Heart left ventricle (tissue), 16 donors: ENCODE data around the gene ADGRB3. TPM values are rescaled to one million over a fixed set of nuclear protein-coding genes. Genes with fewer than 3 reads are reported as not detected.

ENCODE experiments used
- ATAC-seq, 4 donors: fragments of 200-7000 bp; cut with Tn5 transposase; one replicate each; pipeline ENCODE4 v1.9.1; 2020 to 2022; ENCODE audit warnings: moderate library complexity in 4 of 4, mild to moderate bottlenecking in 3 of 4, moderate number of reproducible peaks in 1 of 4
- DNase-seq, 5 donors: peaks; one replicate each; pipeline ENCODE4 v3.0.0-alpha.2; 2020
- H3K27ac ChIP-seq, 12 donors: fragments of 200-600 bp; sonication (generic) in 4 of 12; one replicate each; pipeline versions ENCODE4 v1.5.0 to v1.8.0; 2016 to 2022; ENCODE audit warnings: mild to moderate bottlenecking in 2 of 12
- H3K27me3 ChIP-seq, 9 donors: fragments of 200-600 bp; sonication (generic) in 2 of 9; one replicate each; pipeline versions ENCODE4 v1.5.1 to v1.8.0; 2016 to 2022; ENCODE audit warnings: mild to moderate bottlenecking in 3 of 9
- H3K36me3 ChIP-seq, 9 donors: fragments of 200-600 bp; sonication (generic) in 2 of 9; one replicate each; pipeline versions ENCODE4 v1.5.0 to v1.8.0; 2018 to 2022; ENCODE audit warnings: mild to moderate bottlenecking in 2 of 9
- H3K4me1 ChIP-seq, 12 donors: fragments of 200-600 bp; sonication (generic) in 4 of 12; one replicate each; pipeline versions ENCODE4 v1.5.0 to v1.8.0; 2016 to 2022; ENCODE audit warnings: mild to moderate bottlenecking in 3 of 12
- H3K4me3 ChIP-seq, 12 donors: fragments of 200-600 bp; sonication (generic) in 4 of 12; one replicate each; pipeline versions ENCODE4 v1.5.0 to v1.8.0; 2017 to 2022; ENCODE audit warnings: mild to moderate bottlenecking in 9 of 12, moderate library complexity in 4 of 12
- H3K9me3 ChIP-seq, 12 donors: fragments of 200-600 bp; sonication (generic) in 4 of 12; one replicate each; pipeline versions ENCODE4 v1.5.0 to v1.8.0; 2016 to 2022; ENCODE audit warnings: mild to moderate bottlenecking in 1 of 12
- POLR2A ChIP-seq, 2 donors: fragments of 450-650 bp; IDR thresholded peaks; one replicate each; pipeline ENCODE4 v1.6.1; 2017; ENCODE audit warnings: antibody characterized with exemption in 2 of 2, mild to moderate bottlenecking in 2 of 2, moderate library complexity in 2 of 2
- WGBS, 4 donors: extraction: QIAGEN DNeasy Blood & Tissue Kit in 2 of 4; methylation state at CpG; one replicate each; pipeline versions ENCODE4 v1.1.5 to v1.1.7; 2013 to 2018; 5-methylcytosine and 5-hydroxymethylcytosine counted together
- intact Hi-C, 10 donors: fragments of 100-400 bp; cut with DNase I; formaldehyde crosslinking; loops; one replicate each; pipeline versions ENCODE4 v1.11.1 to v1.14.2; 2022
- polyA plus RNA-seq, 2 donors: library from polyadenylated mRNA; stranded (reverse); fragments of 200-250 nt; gene quantifications; one replicate each; pipeline ENCODE4 v1.2.3, GENCODE V29; 2013
- total RNA-seq, 9 donors: library from RNA; depleted of rRNA in 2 of 9; stranded (reverse); fragments of >200 nt in 2 of 9; fragmentation: NEBNext Ultra II Directional in 3 of 9; extraction: Animal tissue kit (Norgen Biotek cat#: 25700) in 3 of 9; gene quantifications; one replicate each; pipeline versions ENCODE4 v1.1.0 to v1.2.4, GENCODE V29; 2016 to 2023
- TF ChIP-seq, protein P1 (sequence below), 12 donors: fragments of 200-600 bp; sonication (generic) in 4 of 12; IDR thresholded peaks; one replicate each; pipeline versions ENCODE4 v1.5.0 to v1.8.0; 2018 to 2022; ENCODE audit warnings: antibody characterized with exemption in 12 of 12, mild to moderate bottlenecking in 5 of 12
- donor health status: ischemic (EF 13 %, LVEDD 7.1; RV severe dilation, severe dysfunction).
- donor health status: healthy with polysubstance abuse.
- donor health status: DM: no; HTN: yes; CAD: no.
- donor health status: DM: no; HTN: no; CAD: no.
- donor health status: ischemic (EF 25% LVEDD 6.9; RV normal size, moderate dysfunction).
- donor health status: ischemic (EF 25% LVEDD 5.7; RV mildly dilated, moderate dysfunction).
- donor health status: healthy.
- donor health status: DM: yes; HTN: yes; CAD: no.
- donor health status: ischemic (EF 35%, LVEDD 5.7; RV mildly dilated, moderate dysfunction).
- donor health status: nonischemic (EF 11% LVEDD 7.7; RV severe dilation, severe dysfunction).
- donor health status: DM: yes; HTN: yes; CAD: no.
- donor health status: PGD.
- donor health status: ischemic (EF 29% LVEDD 5.4; RV normal size, mild dysfunction).
- donor health status: nonischemic (EF 23%, LVEDD 6.1; RV moderate dilation, normal function).

Gene ADGRB3
- total and polyA plus RNA-seq, 11 donors, result 0.51 to 2.5 (median 1.1) TPM

DNA sequence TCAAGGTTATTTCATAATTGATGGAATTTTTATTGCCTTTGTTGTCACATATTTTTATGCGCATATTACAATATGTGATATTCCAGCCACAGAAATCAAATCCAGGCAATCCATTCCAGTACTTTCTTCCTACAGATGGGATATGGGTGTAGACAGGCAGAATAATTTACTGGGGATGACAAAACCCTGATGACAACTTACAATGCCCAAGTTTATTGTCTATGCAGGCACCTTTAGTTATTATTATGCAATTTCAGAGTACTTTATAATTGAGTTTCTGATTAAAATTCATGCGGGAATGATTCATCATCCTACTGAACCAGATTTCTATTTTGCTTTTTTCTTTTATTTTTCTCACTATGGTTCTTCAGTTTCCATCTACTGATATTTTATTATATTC is 803.0 kb downstream of the ADGRB3 start:
- TF ChIP-seq POLR2A (IDR thresholded peaks at IDR 0.05), result no peak
- TF ChIP-seq, protein P1, sequence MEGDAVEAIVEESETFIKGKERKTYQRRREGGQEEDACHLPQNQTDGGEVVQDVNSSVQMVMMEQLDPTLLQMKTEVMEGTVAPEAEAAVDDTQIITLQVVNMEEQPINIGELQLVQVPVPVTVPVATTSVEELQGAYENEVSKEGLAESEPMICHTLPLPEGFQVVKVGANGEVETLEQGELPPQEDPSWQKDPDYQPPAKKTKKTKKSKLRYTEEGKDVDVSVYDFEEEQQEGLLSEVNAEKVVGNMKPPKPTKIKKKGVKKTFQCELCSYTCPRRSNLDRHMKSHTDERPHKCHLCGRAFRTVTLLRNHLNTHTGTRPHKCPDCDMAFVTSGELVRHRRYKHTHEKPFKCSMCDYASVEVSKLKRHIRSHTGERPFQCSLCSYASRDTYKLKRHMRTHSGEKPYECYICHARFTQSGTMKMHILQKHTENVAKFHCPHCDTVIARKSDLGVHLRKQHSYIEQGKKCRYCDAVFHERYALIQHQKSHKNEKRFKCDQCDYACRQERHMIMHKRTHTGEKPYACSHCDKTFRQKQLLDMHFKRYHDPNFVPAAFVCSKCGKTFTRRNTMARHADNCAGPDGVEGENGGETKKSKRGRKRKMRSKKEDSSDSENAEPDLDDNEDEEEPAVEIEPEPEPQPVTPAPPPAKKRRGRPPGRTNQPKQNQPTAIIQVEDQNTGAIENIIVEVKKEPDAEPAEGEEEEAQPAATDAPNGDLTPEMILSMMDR (IDR thresholded peaks at IDR 0.05), result no peak
- intact Hi-C loops, result no loop called here
- 85 to 95% (median 87%) methylated on average over 2 of the region's 2 CpGs for WGBS, 4 donors
- Histone ChIP-seq H3K9me3 (no peaks in the 10 kb centered on the region), H3K27me3 (no peaks in the 10 kb centered on the region), H3K4me1 (no peaks in the 10 kb centered on the region), H3K4me3 (no peak overlapping the region), H3K36me3 (no peaks in the 10 kb centered on the region), H3K27ac (no peak overlapping the region)
- ATAC-seq, result no peak
- no peak for DNase-seq
